Spleen (tissue), 11 donors: Measurements from ENCODE around the gene KIF5C. TPM values are rescaled to one million over a fixed set of nuclear protein-coding genes. Genes with fewer than 3 reads are reported as not detected.

Source experiments
- DNase-seq: peaks from one replicate; pipeline ENCODE4 v3.0.0-alpha.2; 2020
- H3K27ac ChIP-seq, 8 donors: fragments of 200-600 bp; sonication (generic) in 7 of 8; 1 replicate in 4 of 8; 2 replicates in 4 of 8; pipeline versions ENCODE4 v1.5.0 to v1.8.0; 2016 to 2021; ENCODE audit warnings: inconsistent platforms in 4 of 8, mild to moderate bottlenecking in 4 of 8, moderate library complexity in 1 of 8
- H3K27me3 ChIP-seq, 7 donors: fragments of 200-600 bp; sonication (generic) in 6 of 7; replicated peaks in 1 of 7; 1 replicate in 4 of 7; 2 replicates in 3 of 7; pipeline versions ENCODE4 v1.5.0 to v1.8.0; 2016 to 2021; ENCODE audit warnings: inconsistent platforms in 3 of 7, mild to moderate bottlenecking in 1 of 7
- H3K36me3 ChIP-seq, 6 donors: fragments of 200-600 bp; sonication (generic) in 5 of 6; 1 replicate in 4 of 6; 2 replicates in 2 of 6; pipeline versions ENCODE4 v1.5.0 to v1.8.0; 2016 to 2021; ENCODE audit warnings: inconsistent platforms in 2 of 6
- H3K4me1 ChIP-seq, 6 donors: fragments of 200-600 bp; sonication (generic) in 5 of 6; 1 replicate in 3 of 6; 2 replicates in 3 of 6; pipeline versions ENCODE4 v1.5.0 to v1.8.0; 2016 to 2021; ENCODE audit warnings: inconsistent platforms in 3 of 6
- H3K4me3 ChIP-seq, 8 donors: fragments of 200-600 bp; sonication (generic) in 7 of 8; 1 replicate in 4 of 8; 2 replicates in 4 of 8; pipeline versions ENCODE4 v1.5.0 to v1.8.0; 2016 to 2021; ENCODE audit warnings: inconsistent platforms in 4 of 8, mild to moderate bottlenecking in 4 of 8, moderate library complexity in 2 of 8
- H3K9me3 ChIP-seq, 8 donors: fragments of 200-600 bp; sonication (generic) in 7 of 8; 1 replicate in 4 of 8; 2 replicates in 4 of 8; pipeline versions ENCODE4 v1.5.0 to v1.8.0; 2016 to 2021; ENCODE audit warnings: inconsistent platforms in 4 of 8
- POLR2A ChIP-seq, 3 donors: fragments of 450-650 bp; IDR thresholded peaks; one replicate each; pipeline ENCODE4 v1.5.1; 2017; ENCODE audit warnings: antibody characterized with exemption in 3 of 3, mild to moderate bottlenecking in 1 of 3
- POLR2AphosphoS5 ChIP-seq, 3 donors: sonication (generic); formaldehyde crosslinking; IDR thresholded peaks; one replicate each; pipeline ENCODE4 v1.5.1; 2017; ENCODE audit warnings: antibody characterized with exemption in 3 of 3
- WGBS, 5 donors: extraction: QIAGEN DNeasy Blood & Tissue Kit in 3 of 5; methylation state at CpG; one replicate each; pipeline versions ENCODE4 v1.1.5 to v1.1.7; 2013 to 2018; 5-methylcytosine and 5-hydroxymethylcytosine counted together
- intact Hi-C: fragments of 100-400 bp; cut with DNase I; formaldehyde crosslinking; loops from one replicate; pipeline ENCODE4 v1.15.0; 2023; ENCODE audit warnings: low total_unique reads
- polyA plus RNA-seq, 3 donors: library from polyadenylated mRNA; stranded (reverse); fragments of 200-250 nt; gene quantifications; one replicate each; pipeline ENCODE4 v1.2.1, GENCODE V29; 2013
- total RNA-seq, 7 donors: library from RNA; depleted of rRNA in 3 of 7; stranded (reverse); fragments of >200 nt in 3 of 7; fragmentation: NEBNext Ultra II Directional in 4 of 7; extraction: Animal tissue kit (Norgen Biotek cat#: 25700) in 4 of 7; gene quantifications; one replicate each; pipeline versions ENCODE4 v1.1.0 to v1.2.1, GENCODE V29; 2016 to 2021
- TF ChIP-seq, protein P1 (sequence below), 11 experiments: fragments of 200-600 bp in 7 of 11; fragments of 450-650 bp in 4 of 11; sonication (generic) in 4 of 11; IDR thresholded peaks in 8 of 11; conservative IDR thresholded peaks in 3 of 11; 1 replicate in 7 of 11; 2 replicates in 4 of 11; pipeline versions ENCODE4 v1.4.0 to v1.8.0; 2016 to 2021; ENCODE audit warnings: antibody characterized with exemption in 11 of 11, inconsistent platforms in 4 of 11, mild to moderate bottlenecking in 1 of 11
- donor health status: healthy with polysubstance abuse.
- donor health status: DM: no; HTN: no; CAD: no; lungs with moderate emphysema.
- donor health status: DM: no; HTN: no; CAD: no.
- donor health status: Bipolar disorder and iron deficiency.
- donor health status: healthy.
- donor health status: DM: no; HTN: no; CAD: no.
- donor health status: DM: yes; HTN: yes; CAD: no.

The KIF5C gene
- total and polyA plus RNA-seq, 10 donors = 0.61 to 8.3 (median 4.3) TPM

GRCh38 chr2:148994341-148994740, 119.3 kb downstream of the KIF5C start:
- no peak overlapping the region for H3K4me3 ChIP-seq
- 85 to 98% (median 90%) methylated on average over 8 of the region's 8 CpGs for WGBS, 5 donors

GRCh38 chr2:148996805-148997204, 121.8 kb downstream of the KIF5C start:
- TF ChIP-seq, protein P1, sequence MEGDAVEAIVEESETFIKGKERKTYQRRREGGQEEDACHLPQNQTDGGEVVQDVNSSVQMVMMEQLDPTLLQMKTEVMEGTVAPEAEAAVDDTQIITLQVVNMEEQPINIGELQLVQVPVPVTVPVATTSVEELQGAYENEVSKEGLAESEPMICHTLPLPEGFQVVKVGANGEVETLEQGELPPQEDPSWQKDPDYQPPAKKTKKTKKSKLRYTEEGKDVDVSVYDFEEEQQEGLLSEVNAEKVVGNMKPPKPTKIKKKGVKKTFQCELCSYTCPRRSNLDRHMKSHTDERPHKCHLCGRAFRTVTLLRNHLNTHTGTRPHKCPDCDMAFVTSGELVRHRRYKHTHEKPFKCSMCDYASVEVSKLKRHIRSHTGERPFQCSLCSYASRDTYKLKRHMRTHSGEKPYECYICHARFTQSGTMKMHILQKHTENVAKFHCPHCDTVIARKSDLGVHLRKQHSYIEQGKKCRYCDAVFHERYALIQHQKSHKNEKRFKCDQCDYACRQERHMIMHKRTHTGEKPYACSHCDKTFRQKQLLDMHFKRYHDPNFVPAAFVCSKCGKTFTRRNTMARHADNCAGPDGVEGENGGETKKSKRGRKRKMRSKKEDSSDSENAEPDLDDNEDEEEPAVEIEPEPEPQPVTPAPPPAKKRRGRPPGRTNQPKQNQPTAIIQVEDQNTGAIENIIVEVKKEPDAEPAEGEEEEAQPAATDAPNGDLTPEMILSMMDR (IDR thresholded peaks at IDR 0.05 in 8 of 11, conservative IDR thresholded peaks at IDR 0.05 in 3 of 11) = no peak
- TF ChIP-seq POLR2AphosphoS5 (IDR thresholded peaks at IDR 0.05) (no peak), POLR2A (IDR thresholded peaks at IDR 0.05) (no peak)
- intact Hi-C loops = loop anchor here (10.0 kb wide), 1 partner anchor 492 kb away; no protein-coding TSS in a partner anchor
- Histone ChIP-seq H3K36me3 (no peaks in the 10 kb centered on the region), H3K9me3 (no peaks in the 10 kb centered on the region), H3K27me3 (peaks cover 0 to 4% (median 0%) of the 10 kb centered on the region in 7 donors), H3K4me3 (no peak overlapping the region), H3K4me1 (no peaks in the 10 kb centered on the region), H3K27ac (no peak overlapping the region)
- no peak for DNase-seq
- WGBS, 5 donors = 84 to 95% (median 93%) methylated on average over 6 of the region's 6 CpGs

More at GRCh38 chr2:148994341-148994740, 119.3 kb downstream of the KIF5C start:
- H3K36me3 ChIP-seq = peaks cover 0 to 5% (median 0%) of the 10 kb centered on the region in 6 donors
- H3K27ac ChIP-seq = no peak overlapping the region
- H3K4me1 ChIP-seq = peaks cover 0 to 6% (median 0%) of the 10 kb centered on the region in 6 donors
- DNase-seq = no peak
- TF ChIP-seq, protein P1 (IDR thresholded peaks at IDR 0.05 in 8 of 11, conservative IDR thresholded peaks at IDR 0.05 in 3 of 11) = no peak
- TF ChIP-seq POLR2AphosphoS5 (IDR thresholded peaks at IDR 0.05) = no peak
- peaks cover 0 to 4% (median 0%) of the 10 kb centered on the region in 7 donors for H3K27me3 ChIP-seq
- intact Hi-C loops = loop anchor here (5.0 to 10.0 kb wide), 2 partner anchors 490 to 1057 kb away; no protein-coding TSS in a partner anchor
- H3K9me3 ChIP-seq = no peaks in the 10 kb centered on the region

- Histone ChIP-seq H3K4me1 (no peaks in the 10 kb centered on the region), H3K4me3 (no peak overlapping the region), H3K9me3 (no peaks in the 10 kb centered on the region), H3K27me3 (peaks cover 0 to 4% (median 0%) of the 10 kb centered on the region in 7 donors), H3K27ac (no peak overlapping the region), H3K36me3 (no peaks in the 10 kb centered on the region)
- TF ChIP-seq POLR2A (IDR thresholded peaks at IDR 0.05) (no peak), POLR2AphosphoS5 (IDR thresholded peaks at IDR 0.05) (no peak)
- TF ChIP-seq, protein P1 (IDR thresholded peaks at IDR 0.05 in 8 of 11, conservative IDR thresholded peaks at IDR 0.05 in 3 of 11) = no peak
- DNase-seq = no peak
- WGBS, 5 donors = 76 to 92% (median 82%) methylated on average over 14 to 16 of the region's 16 CpGs
- intact Hi-C loops = loop anchor here (10.0 kb wide), 1 partner anchor 493 kb away; no protein-coding TSS in a partner anchor
Measured at GRCh38 chr2:148998165-148998830, 123.3 kb downstream of the KIF5C start.

GRCh38 chr2:148998831-148999200, 123.8 kb downstream of the KIF5C start:
- WGBS, 5 donors = 87 to 98% (median 95%) methylated on average over 4 of the region's 4 CpGs
- TF ChIP-seq POLR2A (IDR thresholded peaks at IDR 0.05) = no peak
- TF ChIP-seq, protein P1 (IDR thresholded peaks at IDR 0.05 in 8 of 11, conservative IDR thresholded peaks at IDR 0.05 in 3 of 11) = no peak

More at GRCh38 chr2:148998831-148999200, 123.8 kb downstream of the KIF5C start:
- DNase-seq = no peak
- Histone ChIP-seq H3K27me3 (peaks cover 0 to 4% (median 0%) of the 10 kb centered on the region in 7 donors), H3K4me1 (peaks cover 0 to under 1% (median 0%) of the 10 kb centered on the region in 6 donors), H3K4me3 (no peak overlapping the region), H3K36me3 (no peaks in the 10 kb centered on the region), H3K27ac (no peak overlapping the region), H3K9me3 (no peaks in the 10 kb centered on the region)
- intact Hi-C loops = loop anchor here (10.0 kb wide), 1 partner anchor 494 kb away; no protein-coding TSS in a partner anchor
